HG03103 (cell line): ENCODE data around the gene RNF34.

ENCODE experiments used
- ATAC-seq: cut with Tn5 transposase; IDR thresholded peaks from one replicate; pipeline ENCODE4 v1.9.1; 2021; ENCODE audit warnings: low read depth; ENCODE audit not compliant: unreplicated experiment

Gene RNF34

DNA sequence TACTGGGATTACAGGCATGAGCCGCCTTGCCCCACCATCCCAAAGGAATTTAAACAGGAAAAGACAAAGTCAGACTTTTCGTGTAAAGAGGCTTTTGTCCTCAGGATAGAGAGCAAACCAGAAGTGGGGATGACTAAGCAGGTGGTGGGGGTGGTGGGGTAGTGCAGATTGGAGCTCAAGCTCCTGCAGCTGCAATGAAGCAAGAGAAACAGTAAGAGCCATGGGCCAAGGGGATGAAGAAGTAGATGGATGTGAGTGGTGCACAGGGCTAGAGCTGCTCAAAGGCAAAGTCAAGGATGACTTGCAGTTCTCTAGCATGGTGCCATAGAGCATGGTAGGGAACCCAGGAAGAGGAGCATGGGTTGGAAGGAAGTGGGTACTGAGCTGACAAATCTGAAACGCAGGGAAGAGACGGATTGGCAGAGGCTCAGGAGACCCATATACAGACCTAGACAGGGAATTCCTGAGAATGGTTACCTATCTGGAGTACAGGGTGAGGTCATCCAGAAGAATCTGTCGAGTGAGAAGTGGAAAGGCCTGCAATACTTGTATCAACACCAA is 11.4 kb upstream of the RNF34 start:
- ATAC-seq = no peak

DNA sequence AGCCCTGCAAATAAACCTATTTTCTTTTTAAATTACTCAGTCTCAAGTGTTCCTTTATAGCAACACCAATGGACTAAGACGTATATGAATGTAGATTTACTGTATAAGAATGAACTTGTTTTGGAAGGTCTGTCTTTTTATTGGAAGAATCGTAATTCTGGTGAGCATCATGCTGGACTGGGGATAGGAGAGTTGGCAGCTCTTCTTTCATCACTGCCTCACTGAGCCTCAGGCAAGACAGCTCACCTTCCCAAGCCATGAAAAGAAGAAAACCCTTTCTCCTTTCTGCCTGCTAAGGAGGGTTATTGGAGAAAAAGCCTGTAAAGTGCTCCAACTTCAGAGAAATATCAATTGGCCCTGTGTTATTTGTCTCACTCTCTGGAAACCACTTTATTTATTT is 9.1 kb upstream of the RNF34 start:
- no peak for ATAC-seq

DNA sequence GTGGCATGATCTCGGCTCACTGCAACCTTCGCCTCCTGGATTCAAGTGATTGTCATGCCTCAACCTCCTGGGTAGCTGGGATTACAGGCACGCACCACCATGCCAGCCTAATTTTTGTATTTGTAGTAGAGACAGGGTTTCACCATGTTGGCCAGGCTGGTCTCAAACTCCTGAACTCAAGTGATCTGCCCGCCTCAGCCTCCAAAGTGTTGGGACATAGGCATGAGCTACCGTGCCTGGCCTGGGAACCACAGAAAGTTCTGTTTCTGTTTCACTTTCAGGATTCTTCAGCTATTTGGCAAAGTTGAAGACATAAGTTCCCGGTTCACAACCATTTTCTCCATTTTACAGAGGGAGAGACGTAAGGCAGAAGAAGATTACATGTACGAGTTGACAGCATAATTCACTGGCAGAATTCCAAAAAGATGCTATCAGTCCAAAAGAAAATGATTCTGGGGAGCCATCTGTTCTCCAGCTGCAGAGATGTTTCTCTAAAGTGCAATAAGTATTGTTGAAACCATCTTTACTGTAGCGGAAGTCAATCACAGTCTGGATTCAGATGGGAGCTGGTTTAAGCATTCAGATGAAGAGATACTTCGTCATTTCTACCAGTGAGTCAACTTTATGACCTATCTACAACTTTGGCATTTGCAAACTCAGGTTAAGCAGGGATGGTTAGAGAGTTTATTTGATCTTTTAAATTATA is 8.1 kb upstream of the RNF34 start:
- no peak for ATAC-seq

DNA sequence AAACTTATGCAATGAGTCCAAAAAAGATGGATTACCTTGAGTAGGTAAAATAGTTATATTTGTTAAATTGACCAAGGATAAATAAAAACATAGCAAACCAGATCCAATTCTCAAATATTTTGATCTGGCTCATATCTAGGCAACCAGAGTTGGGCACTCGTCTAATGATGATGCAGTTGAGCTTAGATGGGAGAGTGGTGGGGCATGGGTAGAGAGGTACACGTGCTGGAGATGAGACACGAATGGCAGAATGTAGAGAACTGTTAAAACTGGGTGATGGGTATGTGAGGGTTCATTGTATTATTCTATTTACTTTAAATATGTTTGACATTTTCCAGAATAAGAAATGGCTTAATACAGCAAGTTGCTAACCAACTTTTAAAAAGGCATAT is 7.6 kb upstream of the RNF34 start:
- no peak for ATAC-seq

DNA sequence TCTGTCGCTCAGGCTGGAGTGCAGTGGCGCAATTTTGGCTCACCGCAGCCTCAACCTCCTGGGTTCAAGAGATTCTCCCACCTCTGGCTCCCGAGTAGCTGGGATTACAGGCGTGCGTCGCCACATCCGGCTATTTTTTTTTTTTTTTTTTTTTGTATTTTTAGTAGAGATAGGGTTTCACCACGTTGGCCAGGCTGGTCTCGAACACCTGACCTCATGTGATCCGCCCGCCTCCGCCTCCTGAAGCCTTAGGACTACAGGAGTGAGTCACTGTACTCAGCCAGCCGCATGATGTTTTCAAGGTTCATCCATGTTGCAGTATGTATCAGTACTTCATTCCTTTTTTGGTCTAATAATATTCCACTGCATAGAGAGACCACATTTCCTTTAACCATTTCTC is 2.4 kb upstream of the RNF34 start:
- ATAC-seq = no peak

DNA sequence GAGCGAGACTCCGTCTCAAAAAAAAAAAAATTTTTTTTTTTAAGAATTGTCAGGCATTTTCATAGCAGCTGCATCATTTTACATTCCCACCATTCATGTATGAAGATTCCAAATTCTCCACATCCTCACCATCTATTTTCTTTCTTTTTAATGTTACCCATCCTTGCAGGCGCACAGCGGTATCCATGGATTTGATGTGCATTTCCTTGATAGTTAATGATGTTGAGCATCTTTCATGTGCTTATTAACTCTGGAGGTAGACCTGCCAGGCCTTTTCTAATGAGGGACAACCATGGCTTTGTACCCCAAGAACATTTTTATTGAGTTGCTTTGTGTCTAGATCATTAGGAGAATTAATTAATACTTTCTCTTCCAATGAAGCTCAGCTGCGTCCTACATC is 1.6 kb upstream of the RNF34 start:
- no peak for ATAC-seq

DNA sequence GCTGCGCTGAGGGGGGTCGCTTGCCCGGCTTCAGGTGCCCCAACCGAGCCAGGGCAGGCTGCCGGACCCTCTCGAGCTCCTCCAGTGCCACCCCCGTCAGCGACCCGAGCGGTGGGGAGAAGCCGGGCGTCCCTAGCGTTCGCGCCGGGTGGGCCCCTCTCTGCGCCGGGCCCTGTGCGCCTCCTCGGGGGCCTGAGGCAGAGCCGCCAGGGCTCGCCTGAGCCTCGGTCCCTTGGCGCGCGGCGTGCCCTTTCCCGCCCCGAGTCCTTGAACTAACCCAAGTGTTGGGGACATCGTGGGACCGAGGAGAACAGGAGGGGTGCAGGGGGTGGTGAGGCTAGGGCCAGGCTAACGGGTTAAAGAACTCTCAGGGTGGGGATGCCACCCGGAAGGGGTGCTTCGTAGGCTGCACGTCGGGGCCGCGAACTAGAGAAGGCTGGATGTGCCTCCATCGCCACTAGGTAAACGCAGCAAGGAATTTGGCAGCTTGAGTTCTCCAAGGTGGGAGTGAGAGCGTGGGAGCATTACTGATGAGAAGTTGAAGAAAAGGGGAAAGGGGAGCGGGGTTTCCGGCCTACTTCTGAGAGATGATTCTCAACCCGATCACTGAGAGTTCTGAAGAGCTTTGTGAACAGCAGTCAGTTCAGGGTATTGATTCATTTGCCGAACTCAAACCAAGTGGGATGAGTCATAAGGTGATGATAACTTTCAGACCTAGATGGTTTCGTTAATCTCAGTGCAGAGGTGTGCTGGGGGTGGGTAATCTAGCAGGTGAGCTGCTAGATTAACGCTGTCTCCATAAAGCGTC is 618 bp downstream of the RNF34 start:
- peak; percentile 26 for ATAC-seq

DNA sequence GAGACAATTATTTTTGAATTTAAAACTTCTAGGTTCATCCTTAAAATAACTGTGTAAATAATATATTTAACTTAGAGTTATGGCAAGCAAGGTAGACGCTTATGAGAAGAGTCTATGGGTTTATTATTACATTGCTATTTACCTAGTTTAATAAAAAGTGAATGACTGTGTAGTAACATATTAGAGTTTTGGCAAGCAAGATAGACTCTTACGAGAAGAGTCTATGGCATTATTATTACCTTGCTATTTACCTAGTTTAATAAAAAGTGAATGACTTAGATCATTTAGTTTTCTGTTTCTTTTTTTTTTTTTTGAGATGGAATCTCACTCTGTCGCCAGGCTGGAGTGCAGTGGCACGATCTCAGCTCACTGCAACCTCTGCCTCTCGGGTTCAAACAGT is 3.8 kb downstream of the RNF34 start:
- no peak for ATAC-seq

DNA sequence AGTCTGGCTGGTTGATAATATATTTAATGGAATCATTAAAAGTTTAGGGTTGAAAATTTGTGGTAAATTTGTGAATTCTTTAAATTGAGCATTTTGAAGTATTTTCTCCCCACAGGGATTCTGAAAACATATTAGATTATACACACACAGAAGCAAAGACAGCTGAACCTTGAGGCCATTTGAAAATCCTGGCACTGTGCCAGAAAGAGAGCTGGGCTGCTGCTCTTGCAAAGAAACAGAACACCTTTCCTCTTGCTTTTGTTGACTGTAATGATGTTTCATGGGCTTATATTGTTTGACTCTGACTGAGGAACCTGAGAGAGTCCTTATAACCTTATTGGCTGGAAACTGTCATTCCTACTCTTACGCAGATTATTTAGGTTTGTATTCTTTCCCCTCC is 4.8 kb downstream of the RNF34 start:
- no peak for ATAC-seq

GRCh38 chr12:121405211-121405610 is 5.3 kb downstream of the RNF34 start:
- ATAC-seq = no peak

DNA sequence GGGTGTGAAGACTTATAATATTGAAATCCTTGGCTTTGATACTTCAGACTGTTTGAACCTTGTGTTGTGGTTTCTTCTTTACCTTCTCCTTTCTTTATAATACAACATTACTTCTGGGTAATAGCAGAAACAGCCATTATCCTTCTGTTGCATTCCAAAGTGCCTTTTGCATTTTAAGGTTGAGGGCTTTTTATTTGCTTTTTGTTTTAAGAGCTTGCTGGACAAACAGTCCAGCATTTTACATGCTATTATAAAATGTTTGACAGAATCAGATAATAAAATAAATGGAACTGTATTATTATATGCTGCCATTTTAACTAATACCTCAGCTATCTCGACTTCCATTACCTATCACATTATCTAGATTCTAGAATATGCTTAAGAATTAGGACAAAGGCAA is 14.0 kb downstream of the RNF34 start:
- ATAC-seq = no peak

DNA sequence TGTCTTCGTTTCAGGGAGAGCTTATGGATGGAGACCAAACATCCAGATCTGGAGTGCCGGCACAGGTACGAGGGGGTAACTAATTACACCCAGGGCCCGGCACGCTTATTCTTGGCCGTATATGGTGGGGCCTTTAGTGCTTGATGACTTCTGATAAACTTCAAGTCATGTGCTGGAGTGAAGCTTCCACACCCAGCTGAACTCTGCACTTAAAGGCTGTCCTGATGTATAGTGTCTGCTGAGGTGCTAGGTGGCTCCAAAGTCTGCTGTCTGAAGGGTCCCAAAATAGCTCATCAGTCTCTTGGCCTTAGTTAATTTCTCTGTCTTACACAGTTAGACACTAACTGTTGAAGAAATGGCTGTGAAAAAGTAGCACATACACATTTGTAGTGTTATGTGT is 17.9 kb downstream of the RNF34 start:
- no peak for ATAC-seq

DNA sequence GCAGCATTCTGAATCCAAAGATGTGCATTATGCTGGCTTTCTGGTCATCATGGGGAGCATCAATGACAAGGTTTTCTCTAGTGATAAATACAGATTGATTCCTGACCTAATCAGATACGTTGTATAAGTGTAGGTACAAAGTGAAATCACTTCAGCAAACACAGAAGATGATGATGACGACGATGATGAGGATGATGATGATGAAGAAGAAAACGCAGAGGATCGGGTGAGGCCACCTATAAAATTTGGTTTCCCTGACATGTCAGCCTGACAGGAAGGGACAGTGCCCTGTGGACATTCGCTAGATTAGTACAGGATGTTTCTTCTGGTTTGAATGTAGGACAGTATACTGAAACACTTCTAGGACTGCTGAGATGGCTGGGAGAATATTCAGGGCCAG is 20.2 kb downstream of the RNF34 start:
- no peak for ATAC-seq

DNA sequence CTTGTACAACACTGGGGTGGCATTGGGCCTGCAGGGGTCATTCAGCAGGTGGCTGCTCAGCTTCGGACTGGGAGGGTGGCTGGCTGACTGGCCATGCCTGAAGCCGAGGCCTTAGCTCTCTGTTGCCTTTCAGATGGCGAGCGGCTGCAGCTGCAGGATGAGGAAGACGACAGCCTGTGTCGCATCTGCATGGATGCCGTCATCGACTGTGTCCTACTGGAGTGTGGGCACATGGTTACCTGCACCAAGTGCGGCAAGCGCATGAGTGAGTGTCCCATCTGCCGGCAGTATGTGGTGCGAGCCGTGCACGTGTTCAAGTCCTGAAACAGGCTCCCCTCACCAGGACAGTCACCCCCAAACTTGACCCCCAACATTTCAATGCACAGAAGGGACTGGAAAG is 23.3 kb downstream of the RNF34 start:
- ATAC-seq = no peak

DNA sequence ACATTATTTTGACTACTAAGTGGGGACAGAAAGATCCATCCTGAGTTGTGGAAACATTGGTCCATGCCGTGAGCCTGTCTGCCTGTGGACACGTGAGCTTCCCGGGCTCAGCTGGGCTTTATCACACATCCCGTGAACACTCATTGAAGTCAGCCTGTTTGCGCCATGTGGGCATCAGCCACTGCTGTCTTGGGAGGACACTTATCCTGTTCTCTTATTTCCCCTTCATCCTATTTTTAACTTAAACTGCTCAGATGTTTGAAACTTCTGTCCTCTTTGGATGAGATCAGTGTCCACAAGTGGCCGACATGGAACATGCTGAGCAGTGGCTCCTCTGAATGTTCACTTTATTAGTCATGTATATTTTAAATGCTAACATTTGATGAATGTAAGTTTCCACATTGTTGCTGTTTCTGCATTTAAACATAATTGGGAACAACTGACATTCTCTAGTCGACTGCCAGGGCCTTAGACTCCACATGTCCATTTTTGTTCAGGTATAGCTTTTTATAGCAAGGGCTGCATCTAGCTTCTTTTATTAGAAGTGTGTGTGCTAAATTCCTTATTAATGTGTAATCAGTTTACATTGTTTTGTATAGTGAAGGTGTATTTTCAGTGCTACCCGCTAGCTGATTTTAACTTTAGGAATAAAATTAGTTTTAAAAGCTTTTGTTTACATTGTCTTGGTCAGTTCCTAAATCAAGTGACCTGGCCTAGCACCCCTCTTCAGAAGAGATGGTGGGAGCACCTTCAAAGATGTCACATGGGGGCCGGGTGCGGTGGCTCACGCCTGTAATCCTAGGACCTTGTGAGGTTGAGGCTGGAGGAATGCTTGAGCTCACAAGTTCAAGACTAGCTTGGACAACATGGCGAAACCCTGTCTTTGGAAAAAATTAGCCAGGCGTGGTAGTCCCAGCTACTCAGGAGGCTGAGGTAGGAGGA is 24.0 kb downstream of the RNF34 start:
- ATAC-seq = no peak

DNA sequence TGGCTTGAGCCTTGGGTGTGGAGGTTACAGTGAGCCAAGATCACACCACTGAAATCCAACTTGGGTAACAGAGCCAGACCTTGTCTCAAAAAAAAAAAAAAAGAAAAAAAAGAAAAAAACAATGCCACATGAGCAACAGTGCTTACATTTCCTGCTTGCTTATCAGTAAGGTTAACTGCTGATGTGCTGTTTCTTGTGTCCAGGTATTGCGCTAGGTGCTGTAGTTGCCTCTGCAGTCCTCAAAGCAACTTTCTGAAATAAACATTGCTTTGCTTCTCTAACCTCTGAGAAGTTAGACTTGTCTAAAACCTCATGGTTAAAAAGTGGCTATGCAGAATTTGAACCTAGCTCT is 24.7 kb downstream of the RNF34 start:
- no peak for ATAC-seq

- no peak for ATAC-seq
Observed at GRCh38 chr12:121427556-121428050, 27.7 kb downstream of the RNF34 start.

DNA sequence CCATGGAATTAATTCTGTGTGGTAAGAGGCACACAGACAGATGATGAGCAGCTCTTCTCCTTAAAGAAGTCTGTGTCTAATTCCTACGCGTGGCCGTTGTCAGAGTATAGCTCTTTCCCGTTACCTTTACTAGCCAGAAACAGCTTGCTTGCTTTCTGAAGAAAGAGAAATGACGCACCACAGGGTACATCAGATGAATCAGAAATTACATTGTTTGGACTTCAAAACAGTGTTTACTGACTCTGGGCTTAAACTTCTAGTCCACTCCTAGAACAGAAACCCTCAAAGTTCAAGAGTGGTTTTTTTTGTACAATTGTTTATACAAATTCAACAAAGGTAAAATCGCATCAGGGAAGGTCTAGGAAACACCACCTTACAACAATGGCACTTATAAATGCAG is 29.0 kb downstream of the RNF34 start:
- no peak for ATAC-seq

- no peak for ATAC-seq
Observed at GRCh38 chr12:121430833-121431415, 31.0 kb downstream of the RNF34 start.

GRCh38 chr12:121432740-121433480 is 33.0 kb downstream of the RNF34 start:
- no peak for ATAC-seq
